Measurements from ENCODE around the gene OR8B8.
"Not testable (repeated sequence)": the region's sequence is repeated elsewhere in the genome, so short reads cannot be mapped to it uniquely, and the experiment has no call there.

The OR8B8 gene

DNA sequence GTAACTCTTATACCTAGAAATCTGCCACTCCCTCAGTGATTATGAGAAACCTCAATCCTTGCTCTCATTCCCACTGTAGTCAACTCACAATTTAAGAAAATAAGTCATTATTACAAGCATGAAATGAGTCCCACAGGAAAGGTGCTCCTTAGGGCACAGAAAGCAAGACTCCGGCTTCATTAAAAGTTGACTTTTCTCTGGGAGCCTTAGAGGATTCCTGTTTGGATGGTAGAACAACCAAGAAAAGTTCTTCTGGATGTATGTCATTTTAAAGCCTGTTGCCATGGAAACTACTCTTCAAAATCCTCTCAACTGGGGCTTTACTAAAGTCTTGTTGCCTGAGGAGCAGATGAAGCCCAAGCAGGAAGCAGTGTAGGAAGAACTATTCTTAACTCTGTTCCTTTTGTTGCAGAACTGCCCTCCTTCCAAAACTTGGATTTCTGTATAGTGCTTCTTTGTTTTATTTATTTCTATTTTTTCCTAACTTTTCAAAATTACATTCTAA lies at the start of gene OR8B8:
TSS of gene OR8B8 (minus strand) at position 51 of the 505 bp plus-strand sequence. CDS start 4,611 bp downstream, outside the sequence.
- no peak for DNase-seq

- DNase-seq: no peak
Measured at GRCh38 chr11:124493016-124493655, 47.6 kb upstream of the OR8B8 start.

- DNase-seq: no peak
Measured at GRCh38 chr11:124483422-124483821, 37.9 kb upstream of the OR8B8 start.

- no peak for DNase-seq
Measured at GRCh38 chr11:124482362-124483147, 37.1 kb upstream of the OR8B8 start.

- DNase-seq: peak; percentile 80
Measured at GRCh38 chr11:124481365-124482323, 36.1 kb upstream of the OR8B8 start.

DNA sequence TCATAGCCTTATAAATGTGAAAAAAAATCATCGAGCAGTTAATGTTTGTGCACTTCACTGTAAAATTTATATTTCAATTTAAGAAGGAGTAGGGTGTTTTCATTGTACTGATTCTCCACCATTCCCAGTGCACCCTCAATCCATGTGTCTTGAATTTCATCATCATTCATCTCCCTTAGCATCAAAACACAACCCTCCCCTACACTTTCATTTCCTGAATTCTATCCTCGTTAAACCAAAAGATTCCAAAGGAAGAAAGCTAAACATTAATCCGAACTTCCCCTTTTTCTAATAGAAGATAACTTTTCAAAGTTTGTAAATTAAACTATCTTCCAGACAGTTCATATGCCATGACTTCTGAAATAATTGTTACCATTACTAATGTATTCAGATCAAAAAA lies 34.1 kb upstream of the OR8B8 start:
- DNase-seq: no peak

- DNase-seq: no peak
Measured at GRCh38 chr11:124475265-124475664, 29.8 kb upstream of the OR8B8 start.

- no peak for DNase-seq
Measured at GRCh38 chr11:124474779-124475178, 29.3 kb upstream of the OR8B8 start.

GRCh38 chr11:124474079-124474478 lies 28.6 kb upstream of the OR8B8 start:
- DNase-seq: no peak

GRCh38 chr11:124473476-124473875 lies 28.0 kb upstream of the OR8B8 start:
- DNase-seq: no peak

DNA sequence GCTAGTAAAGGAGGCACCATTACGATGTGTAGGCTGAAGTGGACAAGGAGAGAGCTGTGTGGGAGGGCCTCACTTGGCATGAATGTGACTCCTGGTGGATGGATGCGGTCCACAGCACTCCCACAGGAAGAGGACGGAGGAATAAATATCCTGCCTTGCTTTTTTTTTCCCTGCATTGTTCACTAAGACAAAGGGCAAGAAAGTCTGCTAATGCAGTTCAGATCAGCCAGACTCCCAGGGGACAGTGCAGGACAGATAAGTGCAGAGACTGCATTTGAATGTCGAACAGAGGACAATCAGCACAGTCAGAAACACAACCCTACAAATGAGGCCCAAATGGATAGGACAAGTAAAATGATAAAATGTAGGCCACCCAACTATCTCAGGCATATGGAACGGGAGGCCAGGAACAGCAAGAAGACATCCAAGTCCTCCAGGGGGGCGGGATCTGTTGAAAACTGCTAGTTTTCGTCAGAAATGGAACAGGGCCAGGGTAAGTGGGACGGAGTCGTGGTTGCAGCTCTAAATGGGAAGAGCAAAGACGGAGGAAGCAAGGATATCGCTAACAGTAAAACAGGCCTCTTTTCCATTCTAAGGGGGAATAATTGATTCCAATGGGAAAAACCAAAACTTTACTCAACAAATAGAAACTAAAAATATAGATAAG lies 25.2 kb upstream of the OR8B8 start:
- no peak for DNase-seq

GRCh38 chr11:124467381-124467927 lies 22.0 kb upstream of the OR8B8 start:
- no peak for DNase-seq

DNA sequence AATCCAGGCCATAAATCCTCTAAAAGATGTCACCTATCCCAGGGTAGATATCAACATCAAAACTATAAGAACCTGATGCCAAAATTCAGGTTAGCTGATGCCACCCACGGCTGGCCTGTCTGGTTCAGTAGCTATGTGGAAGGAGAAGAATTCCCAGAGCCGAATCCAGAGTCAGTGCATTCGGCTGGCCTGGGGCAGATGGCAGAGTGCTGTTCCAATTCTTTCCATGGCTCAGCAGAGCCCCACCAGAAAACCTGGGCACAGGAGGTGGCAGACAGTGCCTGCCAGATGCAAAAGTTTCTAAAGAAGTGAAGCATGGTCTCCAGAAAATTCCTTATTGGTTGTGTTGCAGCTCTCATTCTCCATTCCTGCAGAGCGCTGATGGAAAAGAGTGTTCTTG lies 19.9 kb upstream of the OR8B8 start:
- DNase-seq: no peak

GRCh38 chr11:124463990-124464389 lies 18.5 kb upstream of the OR8B8 start:
- DNase-seq: no peak

DNA sequence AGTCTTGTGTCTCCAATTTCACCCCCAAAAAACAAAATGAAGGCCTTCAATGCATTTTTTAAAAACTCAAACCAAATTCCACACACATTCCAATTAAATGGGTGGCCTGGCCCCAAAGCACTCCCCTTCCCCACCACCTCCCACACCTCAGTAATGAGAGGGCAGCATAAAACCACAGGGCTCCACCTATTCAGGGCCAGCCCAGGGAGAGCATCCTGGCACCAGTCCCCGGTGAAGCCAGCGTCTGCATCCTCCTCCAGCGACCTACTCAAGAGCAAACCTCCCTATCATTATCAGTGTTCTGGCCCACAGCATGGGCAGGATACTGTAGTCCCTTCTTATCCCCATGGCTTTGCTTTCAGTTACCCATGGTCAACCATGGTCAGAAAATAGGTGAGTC lies 17.8 kb upstream of the OR8B8 start:
- DNase-seq: no peak

DNA sequence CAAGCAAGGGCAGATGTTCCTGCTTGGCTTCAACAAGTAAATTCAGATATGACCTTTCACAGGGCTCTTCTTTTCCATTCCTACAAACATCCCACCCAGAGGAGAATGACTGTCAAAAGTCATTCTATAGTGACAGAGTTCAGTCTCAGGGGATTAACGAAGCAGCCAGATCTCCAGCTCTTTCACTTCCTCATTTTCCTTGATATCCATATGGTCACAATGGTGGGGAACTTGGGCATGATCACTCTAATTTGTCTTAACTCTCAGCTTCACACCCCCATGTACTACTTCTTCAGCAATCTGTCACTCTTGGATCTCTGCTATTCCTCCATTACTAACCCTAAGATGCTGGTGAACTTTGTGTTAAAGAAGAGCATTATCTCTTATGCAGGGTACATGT lies 15.0 kb upstream of the OR8B8 start:
- no peak for DNase-seq

DNA sequence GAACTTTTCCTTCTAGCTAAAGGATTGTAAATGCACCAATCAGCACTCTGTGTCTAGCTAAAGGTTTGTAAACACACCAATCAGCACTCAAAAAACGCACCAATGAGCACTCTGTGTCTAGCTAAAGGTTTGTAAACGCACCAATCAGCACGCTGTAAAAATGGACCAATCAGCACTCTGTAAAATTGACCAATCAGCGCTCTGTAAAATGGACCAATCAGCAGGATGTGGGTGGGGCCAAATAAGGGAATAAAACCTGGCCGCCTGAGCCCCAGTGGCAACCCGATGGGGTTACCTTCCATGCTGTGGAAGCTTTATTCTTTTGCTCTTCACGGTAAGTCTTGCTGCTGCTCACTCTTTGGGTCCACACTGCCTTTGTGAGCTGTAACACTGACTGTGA lies 13.9 kb upstream of the OR8B8 start:
- DNase-seq: not testable (repeated sequence)

DNA sequence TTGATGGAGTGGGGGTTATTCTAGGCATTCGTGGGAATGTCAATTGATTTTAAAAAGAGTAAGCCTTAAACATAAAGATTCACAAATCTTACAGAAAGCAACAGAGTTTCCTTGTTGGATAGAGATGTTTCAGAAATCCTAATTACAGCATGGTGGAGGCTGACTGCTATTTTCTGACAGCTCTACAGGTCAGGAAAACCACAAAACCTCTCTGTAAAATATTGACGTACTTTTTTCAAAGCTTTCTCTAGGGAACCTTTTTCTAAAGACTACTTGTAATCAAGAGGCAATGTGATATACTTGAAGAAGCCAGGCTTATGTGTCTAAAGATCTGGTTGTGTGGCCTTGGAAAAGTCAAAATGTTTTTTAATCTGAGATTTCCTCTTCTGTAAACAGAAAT lies 9.1 kb upstream of the OR8B8 start:
- DNase-seq: no peak

DNA sequence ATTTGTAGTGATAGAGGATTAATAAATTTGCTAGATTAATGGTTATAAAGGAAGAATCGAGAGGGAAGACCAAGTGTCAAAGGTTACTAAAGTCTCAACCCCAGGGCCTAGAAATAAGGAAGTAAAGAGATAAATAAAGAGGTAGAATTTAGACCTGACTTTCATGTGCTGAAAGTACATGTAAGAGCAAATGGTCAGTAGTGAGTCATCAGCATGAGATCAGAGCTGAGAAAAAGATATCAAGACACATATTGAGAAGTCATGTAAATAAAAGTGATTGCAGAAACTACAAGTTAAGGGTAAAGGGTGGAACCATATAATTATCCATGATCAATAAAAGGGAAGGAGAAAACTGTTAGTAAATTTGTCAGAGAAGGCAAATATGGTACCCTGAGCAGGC lies 1.4 kb upstream of the OR8B8 start:
- no peak for DNase-seq

- no peak for DNase-seq
Measured at GRCh38 chr11:124442847-124443246, 2.6 kb downstream of the OR8B8 start.

DNA sequence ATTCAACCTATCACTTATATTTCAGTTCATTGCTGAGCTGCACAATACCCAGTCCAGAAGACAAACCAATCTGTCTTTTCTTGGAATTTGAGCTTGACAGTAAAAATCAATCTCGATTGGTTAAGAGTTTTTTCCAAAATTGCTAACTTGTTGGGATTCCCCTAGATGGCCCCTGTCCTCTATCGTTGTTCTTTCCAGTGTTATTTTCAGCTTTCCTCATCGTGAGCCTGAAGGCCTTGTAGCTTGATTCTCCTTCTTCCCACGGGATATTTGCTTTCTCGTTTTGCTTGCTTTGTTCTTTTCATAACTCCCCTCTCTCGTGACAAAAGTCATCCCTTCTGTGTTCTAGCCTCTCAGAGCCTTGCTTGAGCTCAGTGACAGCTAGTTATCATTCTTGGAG lies 3.1 kb downstream of the OR8B8 start:
- DNase-seq: no peak

DNA sequence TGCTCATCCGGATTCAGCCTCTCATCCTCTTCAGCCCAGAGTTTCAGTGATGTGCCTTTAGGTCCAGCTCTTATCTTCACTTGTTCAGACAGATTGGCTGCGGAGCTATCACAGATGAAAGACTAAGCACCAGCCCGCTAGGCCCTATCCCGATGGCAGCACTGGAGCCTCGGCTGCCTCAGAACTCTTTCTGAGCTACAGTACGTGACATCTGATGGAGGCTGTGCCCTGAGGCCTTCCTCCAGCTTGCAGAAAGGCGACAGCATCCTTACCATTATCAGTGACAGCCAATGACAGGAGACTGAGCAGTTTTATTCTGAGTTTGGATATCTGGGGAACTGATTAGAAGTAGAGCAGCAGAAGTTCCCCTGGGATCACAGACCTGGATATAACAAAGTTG lies 4.0 kb downstream of the OR8B8 start:
- no peak for DNase-seq

All from NCI-H526 treated with DMSO at 0.1 percent for 48 hours (cell line).